Stimulated activated CD4-positive, alpha-beta T cell treated with anti-CD3 and anti-CD28 coated beads, TNF-alpha, amount 100 ng/mL, for 1 hour (primary cell): ENCODE measurements around the gene CRTAC1.
"Not testable (repeated sequence)": the region's sequence is repeated elsewhere in the genome, so short reads cannot be mapped to it uniquely, and the experiment has no call there.

Experiments
- DNase-seq, 3 donors: peaks; one replicate each; pipeline ENCODE4 v3.0.0-alpha.2; 2020; ENCODE audit warnings: low read depth in 3 of 3, low spot score in 1 of 3

CRTAC1 gene

DNA sequence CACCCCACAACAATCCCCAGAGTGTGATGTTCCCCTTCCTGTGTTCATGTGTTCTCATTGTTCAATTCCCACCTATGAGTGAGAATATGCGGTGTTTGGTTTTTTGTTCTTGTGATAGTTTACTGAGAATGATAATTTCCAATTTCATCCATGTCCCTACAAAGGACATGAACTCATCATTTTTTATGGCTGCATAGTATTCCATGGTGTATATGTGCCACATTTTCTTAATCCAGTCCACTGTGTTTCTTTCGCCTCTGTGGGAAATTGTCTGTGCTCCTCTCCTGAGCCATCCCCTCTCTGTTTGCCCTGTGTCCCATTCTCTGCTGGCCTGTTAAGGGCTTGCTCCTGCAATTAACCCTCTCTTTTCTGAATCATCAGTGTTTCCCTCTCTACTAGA, 186.4 kb downstream of the CRTAC1 start:
- not testable (repeated sequence) for DNase-seq

GRCh38 chr10:97843281-97843671, 187.1 kb downstream of the CRTAC1 start:
- DNase-seq, result no peak

- no peak for DNase-seq
These were observed 187.7 kb downstream of the CRTAC1 start for GRCh38 chr10:97842656-97843280.

DNA sequence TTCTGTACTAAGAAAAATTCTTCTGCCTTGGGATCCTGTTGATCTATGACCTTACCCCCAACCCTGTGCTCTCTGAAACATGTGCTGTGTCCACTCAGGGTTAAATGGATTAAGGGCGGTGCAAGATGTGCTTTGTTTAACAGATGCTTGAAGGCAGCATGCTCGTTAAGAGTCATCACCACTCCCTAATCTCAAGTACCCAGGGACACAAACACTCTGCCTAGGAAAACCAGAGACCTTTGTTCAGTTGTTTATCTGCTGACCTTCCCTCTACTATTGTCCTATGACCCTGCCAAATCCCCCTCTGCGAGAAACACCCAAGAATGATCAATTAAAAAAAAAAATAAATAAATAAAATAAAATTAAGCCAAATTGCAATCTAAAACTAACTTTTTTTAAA, 188.3 kb downstream of the CRTAC1 start:
- DNase-seq, result not testable (repeated sequence)

GRCh38 chr10:97841166-97841565, 189.3 kb downstream of the CRTAC1 start:
- not testable (repeated sequence) for DNase-seq

GRCh38 chr10:97838091-97838490, 192.3 kb downstream of the CRTAC1 start:
- no peak for DNase-seq

DNA sequence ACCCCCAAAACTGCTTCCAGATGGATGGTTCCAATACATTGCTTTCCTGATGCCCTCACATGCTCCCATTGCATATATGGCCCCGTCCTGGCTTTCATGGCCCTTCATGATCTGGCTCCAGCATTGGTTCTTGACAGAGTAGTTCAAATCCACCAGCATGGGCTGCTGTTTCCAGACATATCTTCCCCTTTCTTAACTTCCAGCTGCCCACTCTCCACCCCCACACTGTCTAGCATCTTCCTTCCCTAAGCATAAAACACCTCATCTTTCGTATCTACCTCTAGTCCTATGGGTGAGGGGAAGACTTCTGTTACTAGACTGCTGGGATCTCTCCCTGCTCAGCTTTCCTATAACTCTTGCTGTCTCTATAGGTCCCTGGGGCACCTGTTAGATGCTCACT, 194.0 kb downstream of the CRTAC1 start:
- no peak for DNase-seq

DNA sequence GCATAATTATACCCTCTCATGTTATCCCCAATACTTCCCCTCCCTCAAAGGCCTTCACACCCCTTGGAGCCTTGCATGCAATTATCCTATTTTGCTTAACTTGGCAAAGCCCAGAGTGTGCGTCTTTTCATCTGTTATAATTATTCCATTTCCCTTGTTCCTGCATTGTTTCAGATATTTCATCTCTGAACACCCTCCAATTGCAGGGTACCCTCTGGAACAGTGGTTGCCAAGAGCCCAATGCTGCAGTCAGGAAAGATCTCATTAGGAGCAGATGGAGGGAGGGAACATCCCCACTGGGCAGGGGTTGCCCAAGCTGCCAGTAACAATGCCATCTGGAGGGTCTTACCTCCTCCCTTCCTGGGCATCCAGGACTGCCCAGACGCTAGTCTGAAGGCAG, 199.2 kb downstream of the CRTAC1 start:
- DNase-seq, result no peak

DNA sequence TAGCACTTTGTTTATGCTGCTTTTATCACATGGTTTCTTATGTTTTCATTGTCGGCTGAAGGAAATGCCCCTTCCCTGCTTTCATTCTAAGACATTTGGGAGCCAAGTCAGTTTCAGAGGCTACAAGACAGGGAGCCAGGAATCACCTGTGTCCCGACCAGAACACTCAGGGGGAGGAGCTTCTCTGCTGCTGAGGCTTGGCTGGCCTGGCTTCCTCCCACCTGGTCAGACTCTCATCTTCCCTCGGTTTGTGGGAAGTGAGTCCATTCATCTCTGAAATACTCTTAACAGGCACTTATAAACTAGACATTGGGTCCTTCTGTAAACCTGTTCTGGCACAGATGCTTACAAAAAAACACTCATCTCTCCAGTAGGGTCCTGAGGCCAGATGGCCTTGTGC, 200.4 kb downstream of the CRTAC1 start:
- DNase-seq, result no peak

DNA sequence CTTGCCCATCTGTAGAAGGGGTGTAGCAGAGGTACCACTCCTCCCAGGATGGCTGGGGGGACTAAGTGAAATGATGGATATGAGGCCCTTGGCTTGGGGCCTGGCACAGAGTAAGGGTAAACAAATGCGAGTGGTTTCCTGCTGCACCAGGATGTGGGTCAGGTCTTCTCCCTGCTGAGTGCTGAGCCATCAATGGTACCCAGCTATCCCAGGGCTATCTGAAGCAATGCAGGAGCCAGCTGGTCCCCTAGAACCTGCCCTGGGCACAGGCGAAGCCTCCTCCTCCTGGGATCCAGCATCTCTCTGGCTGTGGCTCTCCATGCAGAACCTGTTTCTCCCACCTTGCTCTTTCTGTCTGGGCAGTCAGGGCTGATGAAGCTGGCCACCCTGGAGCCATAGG, 201.7 kb downstream of the CRTAC1 start:
- no peak for DNase-seq

DNA sequence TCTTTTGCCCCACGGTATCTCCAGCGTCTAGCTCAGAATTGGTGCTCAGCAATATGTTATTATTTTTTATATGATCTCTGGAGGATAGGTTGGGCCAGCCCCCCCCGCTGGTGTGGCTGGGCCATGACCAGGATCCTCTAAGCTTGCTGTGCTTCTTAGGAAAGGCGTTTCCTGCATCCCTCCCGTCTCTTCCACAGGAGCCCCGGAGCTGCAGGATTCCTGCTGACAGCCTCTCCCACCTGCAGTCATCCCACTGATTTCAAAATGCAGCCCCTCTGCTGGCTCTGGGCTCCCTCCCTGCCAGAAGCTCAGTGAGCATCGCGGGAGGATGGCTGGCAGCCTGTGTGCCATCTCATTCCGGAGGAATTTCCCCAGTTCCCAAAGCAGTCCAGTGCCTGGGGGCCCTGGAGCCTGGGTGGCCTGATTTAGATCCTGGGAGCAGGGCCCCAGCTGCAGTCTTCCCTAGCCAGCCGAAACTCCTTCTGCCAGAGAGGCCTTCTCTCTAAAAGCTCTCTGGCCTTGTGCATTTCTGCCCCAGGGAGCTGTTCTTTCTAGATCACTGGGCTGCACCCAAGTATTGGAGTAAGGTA, 202.6 kb downstream of the CRTAC1 start:
- DNase-seq, result no peak

DNA sequence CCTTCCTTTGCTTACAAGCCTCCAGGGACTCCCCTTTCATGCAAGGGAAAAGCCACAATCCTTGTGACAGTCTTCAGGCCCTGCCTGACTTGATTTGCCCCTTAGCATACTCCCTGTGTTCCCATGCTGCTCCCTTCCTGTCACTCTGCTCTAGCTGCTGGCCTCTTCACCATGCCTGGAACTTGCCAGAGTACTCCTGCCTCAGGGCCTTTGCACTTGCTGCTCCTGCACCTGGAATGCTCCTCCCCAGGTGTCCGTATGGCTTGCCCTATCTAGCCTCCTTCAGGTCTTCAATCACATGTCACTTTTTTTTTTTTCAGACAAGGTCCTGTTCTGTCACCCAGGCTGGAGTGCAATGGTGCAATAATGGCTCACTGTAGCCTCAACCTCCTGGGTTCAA, 203.5 kb downstream of the CRTAC1 start:
- no peak for DNase-seq

DNA sequence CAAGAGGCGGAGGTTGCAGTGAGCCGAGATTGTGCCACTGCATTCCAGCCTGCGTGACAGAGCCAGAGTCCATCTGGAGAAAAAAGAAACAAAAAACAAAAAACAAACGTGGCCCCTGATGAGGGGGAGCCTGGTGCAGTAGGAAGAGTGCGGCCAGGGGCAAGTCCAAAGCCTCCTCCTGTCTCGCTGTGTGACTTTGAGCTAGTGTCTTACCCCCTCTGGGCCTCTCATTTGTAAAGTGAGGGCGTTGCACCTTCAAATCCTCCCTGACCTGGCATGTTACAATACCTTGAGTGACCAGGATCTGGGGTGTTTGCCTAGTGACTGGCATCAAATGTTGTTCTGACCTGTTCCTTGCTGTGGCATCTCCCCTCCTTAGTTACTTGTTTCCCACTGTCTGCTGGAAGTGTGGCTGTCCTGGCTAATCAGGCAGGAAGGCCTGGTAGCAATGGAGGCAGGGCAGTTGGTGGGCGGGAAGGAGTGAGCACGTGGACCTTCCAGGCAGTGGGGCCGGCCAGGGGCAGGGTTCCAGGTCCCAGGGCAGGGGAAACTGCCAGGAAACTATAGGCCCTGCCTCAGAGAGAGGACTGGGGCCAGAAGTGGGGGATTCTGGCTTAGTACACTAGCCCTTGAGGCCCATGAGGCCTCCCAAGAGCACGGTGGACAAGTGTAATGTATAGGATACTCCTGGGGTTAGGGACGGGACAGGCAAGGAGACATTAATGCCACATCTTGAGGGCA, 205.2 kb downstream of the CRTAC1 start:
- DNase-seq, result no peak

GRCh38 chr10:97823734-97824133, 206.7 kb downstream of the CRTAC1 start:
- DNase-seq, result no peak

DNA sequence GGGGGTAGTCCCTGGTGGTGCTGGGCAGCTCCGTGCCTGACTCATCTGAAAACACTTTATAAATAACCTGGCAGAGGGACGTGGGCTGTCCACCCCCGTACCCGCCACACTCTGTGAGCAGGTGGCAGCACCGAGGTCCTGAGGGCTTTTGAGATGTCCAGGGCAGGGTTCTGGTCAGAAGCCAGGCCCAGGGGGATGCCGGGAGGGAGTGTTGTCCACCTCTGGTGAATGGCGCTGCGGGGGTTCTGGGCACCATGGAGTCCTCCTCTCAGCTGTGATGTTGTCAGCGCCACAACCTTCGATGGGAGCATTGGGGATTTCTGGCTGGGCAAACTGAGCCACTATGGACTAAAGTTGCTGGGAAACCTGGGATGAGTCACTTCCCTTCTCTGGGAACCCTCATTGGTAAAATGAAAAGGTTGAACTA, 208.1 kb downstream of the CRTAC1 start:
- no peak for DNase-seq

DNA sequence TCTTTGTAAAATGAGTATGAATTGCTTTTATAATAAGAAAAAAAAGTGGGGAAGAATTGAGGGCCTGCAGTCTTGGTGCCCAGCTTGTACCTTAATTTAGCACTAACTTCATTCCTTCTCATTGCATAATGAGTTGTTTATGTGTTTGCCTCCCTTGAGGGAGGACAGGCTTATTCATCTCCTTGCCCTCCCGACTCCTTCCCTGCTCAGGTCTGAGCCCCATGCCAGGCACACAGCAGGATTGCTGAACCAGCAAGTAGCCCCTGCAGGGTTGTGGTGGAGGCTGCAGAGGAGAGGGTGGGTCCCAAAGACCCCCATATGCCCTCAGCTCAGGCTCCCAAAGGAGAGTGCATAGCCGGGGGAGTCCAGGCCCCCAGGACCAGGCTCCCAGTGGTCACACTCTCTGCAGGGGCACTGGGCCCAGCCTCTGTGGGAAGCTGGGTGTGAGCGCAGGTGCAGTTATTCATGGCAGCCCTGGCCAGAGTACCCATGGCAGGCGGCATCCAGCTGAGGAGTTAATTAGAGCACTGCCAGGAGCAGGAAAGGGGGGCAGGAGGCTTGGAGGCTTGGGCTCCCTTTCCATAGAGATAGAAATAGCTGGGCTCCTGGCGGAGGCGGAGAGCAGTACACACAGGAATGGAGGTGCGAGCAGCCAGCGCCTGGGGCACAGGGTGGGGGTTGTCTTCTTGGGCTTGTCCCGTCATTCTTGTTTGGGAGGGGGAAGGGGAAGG, 208.9 kb downstream of the CRTAC1 start:
- no peak for DNase-seq

- DNase-seq, result no peak
These were observed 210.2 kb downstream of the CRTAC1 start for GRCh38 chr10:97820096-97820704.

GRCh38 chr10:97818572-97818971, 211.8 kb downstream of the CRTAC1 start:
- DNase-seq, result no peak

DNA sequence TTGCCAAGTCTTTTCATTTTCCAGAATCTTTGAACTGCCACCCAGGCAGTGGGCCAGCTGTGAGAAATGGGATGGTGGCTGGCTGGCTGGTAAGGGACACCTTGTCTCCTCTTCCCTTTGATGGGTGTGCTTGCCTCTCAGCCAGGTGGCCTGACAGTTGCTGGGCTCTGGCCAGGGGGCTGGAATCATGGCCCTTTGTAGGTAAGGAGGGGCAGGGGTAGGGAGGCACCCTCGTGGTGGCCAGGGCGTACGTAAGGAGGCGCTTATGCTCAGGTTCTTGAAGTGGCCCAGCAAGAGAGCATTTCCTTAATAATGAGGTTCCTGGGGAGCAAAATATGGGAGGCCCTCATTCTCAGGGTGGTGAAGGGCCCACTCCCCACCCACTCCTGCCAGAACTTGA, 213.8 kb downstream of the CRTAC1 start:
- no peak for DNase-seq
